ENCODE measurements around the gene HMSD.

HMSD gene

GRCh38 chr18:63971320-63972001 lies 22.4 kb downstream of the HMSD start:
- peak overlapping the region; percentile 94 for H3K4me3 Mint-ChIP-seq
- peak overlapping the region; percentile 97 for H3K27ac Mint-ChIP-seq
- H3K9me3 Mint-ChIP-seq = no peaks in the 10 kb centered on the region
- no peak for DNase-seq (ENCODE audit: low spot score in 2 of 2)
- peaks cover 42% of the 10 kb centered on the region for H3K4me1 Mint-ChIP-seq
- ATAC-seq = no peak
- H3K36me3 Mint-ChIP-seq = peaks cover 24% of the 10 kb centered on the region

DNA sequence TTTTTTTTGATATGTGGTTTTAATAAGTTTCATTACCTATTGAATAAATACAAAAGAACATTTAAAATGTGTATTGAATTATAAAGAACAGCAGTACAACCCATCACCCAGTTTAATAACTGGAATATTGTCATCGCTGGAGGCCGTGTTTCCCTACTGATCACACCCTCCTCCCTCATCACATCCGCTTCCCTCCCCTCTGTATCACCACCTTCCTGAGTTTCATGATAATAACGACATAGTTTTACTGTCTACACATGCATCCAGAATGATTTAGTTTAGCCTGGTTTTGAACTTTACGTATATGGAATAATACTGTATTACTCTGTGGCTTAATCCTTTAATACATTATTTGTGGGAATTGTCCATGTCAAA lies 22.9 kb downstream of the HMSD start:
- H3K4me3 Mint-ChIP-seq = peak overlapping the region; percentile 94
- no peaks in the 10 kb centered on the region for H3K9me3 Mint-ChIP-seq
- no peak for DNase-seq (ENCODE audit: low spot score in 2 of 2)
- peak overlapping the region; percentile 97 for H3K27ac Mint-ChIP-seq
- ATAC-seq = no peak
- peaks cover 24% of the 10 kb centered on the region for H3K36me3 Mint-ChIP-seq
- H3K4me1 Mint-ChIP-seq = peaks cover 42% of the 10 kb centered on the region

GRCh38 chr18:63974991-63975390 lies 25.9 kb downstream of the HMSD start:
- DNase-seq (ENCODE audit: low spot score in 2 of 2) (no peak), ATAC-seq (no peak)
- H3K4me3 Mint-ChIP-seq = no peak overlapping the region
- H3K27ac Mint-ChIP-seq = peak overlapping the region; percentile 32
- H3K4me1 Mint-ChIP-seq = peaks cover 41% of the 10 kb centered on the region
- H3K9me3 Mint-ChIP-seq = no peaks in the 10 kb centered on the region
- H3K36me3 Mint-ChIP-seq = peaks cover 28% of the 10 kb centered on the region

- Mint-ChIP-seq H3K9me3 (no peaks in the 10 kb centered on the region), H3K27ac (peak overlapping the region; percentile 32), H3K4me3 (no peak overlapping the region), H3K4me1 (peaks cover 39% of the 10 kb centered on the region), H3K36me3 (peaks cover 28% of the 10 kb centered on the region)
- DNase-seq (ENCODE audit: low spot score in 2 of 2) = no peak
- ATAC-seq = no peak
These were observed 26.5 kb downstream of the HMSD start for GRCh38 chr18:63975628-63976027.

DNA sequence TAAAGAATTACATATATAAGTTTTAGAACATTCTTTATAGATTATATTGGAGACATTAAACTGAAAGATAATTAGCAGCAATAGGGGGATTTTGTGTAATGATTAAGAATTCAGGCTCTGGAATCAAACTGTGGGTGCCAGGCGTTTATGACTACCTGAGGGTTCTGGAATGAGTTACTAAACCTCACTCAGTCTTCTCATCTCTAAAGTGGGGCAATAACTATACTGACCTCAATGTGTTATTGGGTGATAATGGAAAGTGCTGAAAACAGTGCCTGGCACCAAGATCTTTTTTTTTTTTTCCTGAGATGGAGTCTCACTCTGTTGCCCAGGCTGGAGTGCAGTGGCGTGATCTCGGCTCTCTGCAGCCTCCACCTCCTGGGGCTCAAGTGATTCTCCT lies 27.9 kb downstream of the HMSD start:
- Mint-ChIP-seq H3K27ac (peak overlapping the region; percentile 20), H3K4me3 (no peak overlapping the region), H3K9me3 (no peaks in the 10 kb centered on the region), H3K4me1 (peaks cover 32% of the 10 kb centered on the region), H3K36me3 (peaks cover 29% of the 10 kb centered on the region)
- DNase-seq (ENCODE audit: low spot score in 2 of 2) (no peak), ATAC-seq (peak; percentile 79)

DNA sequence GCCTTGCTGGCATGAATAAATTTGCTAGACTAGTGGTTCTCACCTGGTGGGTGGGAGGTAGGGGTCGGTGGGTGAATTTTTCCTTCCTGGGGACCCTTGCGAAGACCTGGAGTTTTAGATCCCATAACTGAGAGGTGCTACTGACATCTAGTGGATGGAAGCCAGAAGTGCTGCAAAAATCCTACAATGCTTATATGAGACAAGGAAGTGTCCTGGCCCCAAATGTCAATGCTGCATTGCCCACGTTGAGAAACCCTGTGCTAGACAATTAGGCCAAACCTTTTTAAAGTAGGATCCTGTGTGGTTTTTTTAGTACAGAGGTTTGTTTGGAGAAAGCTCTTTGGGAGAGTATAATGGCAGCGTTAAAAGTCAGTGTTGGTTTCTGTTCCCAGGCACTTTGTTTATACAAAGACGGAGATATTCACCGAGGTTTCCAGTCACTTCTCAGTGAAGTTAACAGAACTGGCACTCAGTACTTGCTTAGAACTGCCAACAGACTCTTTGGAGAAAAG lies 30.4 kb downstream of the HMSD start:
- peaks cover 49% of the 10 kb centered on the region for H3K36me3 Mint-ChIP-seq
- no peak for DNase-seq (ENCODE audit: low spot score in 2 of 2)
- ATAC-seq = peak; percentile 56
- peaks cover 31% of the 10 kb centered on the region for H3K4me1 Mint-ChIP-seq
- no peak overlapping the region for H3K4me3 Mint-ChIP-seq
- H3K9me3 Mint-ChIP-seq = no peaks in the 10 kb centered on the region
- peak overlapping the region; percentile 43 for H3K27ac Mint-ChIP-seq

- Mint-ChIP-seq H3K36me3 (peaks cover 55% of the 10 kb centered on the region), H3K4me1 (peaks cover 25% of the 10 kb centered on the region), H3K4me3 (no peak overlapping the region), H3K27ac (no peak overlapping the region), H3K9me3 (no peaks in the 10 kb centered on the region)
- no peak for DNase-seq (ENCODE audit: low spot score in 2 of 2)
- no peak for ATAC-seq
These were observed 30.9 kb downstream of the HMSD start for GRCh38 chr18:63980027-63980426.

DNA sequence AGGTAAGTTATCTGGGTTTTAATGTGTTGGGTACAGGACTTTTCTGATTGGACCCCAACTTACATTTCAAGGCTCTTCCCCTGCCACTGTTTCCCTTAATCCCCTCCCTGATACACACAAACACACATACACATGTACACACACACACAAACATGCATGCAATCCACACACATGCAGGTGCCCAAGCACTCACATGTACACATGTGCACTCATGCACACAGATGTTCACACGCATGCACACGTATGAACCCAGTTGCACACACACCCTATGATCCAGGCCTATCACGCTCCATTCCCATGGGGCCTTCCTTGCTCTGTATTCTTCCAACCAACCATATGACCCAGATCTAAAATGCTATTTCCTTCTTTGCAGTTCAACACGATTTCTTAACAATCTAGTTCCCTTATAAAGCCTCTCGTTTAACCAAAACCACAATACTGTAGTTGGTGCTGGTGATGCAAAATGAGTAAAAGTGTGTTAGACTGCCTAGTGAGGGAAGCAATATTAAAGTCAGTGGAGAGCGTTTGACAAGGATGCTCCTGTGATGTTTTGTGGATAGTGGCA lies 31.9 kb downstream of the HMSD start:
- Mint-ChIP-seq H3K4me1 (peaks cover 22% of the 10 kb centered on the region), H3K27ac (no peak overlapping the region), H3K36me3 (peaks cover 64% of the 10 kb centered on the region), H3K9me3 (no peaks in the 10 kb centered on the region), H3K4me3 (no peak overlapping the region)
- DNase-seq (ENCODE audit: low spot score in 2 of 2) (no peak), ATAC-seq (no peak)

GRCh38 chr18:63981719-63982118 lies 32.6 kb downstream of the HMSD start:
- Mint-ChIP-seq H3K4me1 (peaks cover 22% of the 10 kb centered on the region), H3K36me3 (peaks cover 71% of the 10 kb centered on the region), H3K9me3 (no peaks in the 10 kb centered on the region), H3K4me3 (no peak overlapping the region), H3K27ac (no peak overlapping the region)
- peak; percentile 74 for ATAC-seq
- no peak for DNase-seq (ENCODE audit: low spot score in 2 of 2)

DNA sequence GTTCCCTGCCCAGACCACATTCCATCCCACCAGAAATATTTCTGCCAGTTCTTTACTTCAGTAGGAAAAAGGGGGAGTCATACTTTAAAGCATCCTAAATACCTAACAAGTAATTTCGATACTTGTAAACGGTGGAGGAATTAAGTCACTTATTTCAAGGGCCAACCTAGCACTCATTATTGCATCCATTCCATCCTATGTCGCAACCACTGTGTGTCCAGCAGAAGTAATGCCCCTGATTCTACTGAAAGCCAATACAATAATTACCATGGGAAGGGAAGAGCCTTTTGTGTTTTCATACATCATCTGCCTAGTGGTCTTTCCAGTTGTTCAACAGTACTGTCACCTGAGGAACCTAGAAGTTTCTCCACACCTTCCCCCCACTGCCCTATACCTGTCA lies 33.3 kb downstream of the HMSD start:
- ATAC-seq (no peak), DNase-seq (ENCODE audit: low spot score in 2 of 2) (no peak)
- no peak overlapping the region for H3K4me3 Mint-ChIP-seq
- no peaks in the 10 kb centered on the region for H3K9me3 Mint-ChIP-seq
- peak overlapping the region; percentile 19 for H3K27ac Mint-ChIP-seq
- H3K4me1 Mint-ChIP-seq = peaks cover 22% of the 10 kb centered on the region
- H3K36me3 Mint-ChIP-seq = peaks cover 76% of the 10 kb centered on the region

DNA sequence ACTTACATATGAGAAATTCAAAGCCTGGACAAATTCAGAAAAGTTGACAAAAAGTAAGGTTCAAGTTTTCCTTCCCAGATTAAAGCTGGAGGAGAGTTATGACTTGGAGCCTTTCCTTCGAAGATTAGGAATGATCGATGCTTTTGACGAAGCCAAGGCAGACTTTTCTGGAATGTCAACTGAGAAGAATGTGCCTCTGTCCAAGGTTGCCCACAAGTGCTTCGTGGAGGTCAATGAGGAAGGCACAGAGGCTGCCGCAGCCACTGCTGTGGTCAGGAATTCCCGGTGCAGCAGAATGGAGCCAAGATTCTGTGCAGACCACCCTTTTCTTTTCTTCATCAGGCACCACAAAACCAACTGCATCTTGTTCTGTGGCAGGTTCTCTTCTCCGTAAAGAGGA lies 37.8 kb downstream of the HMSD start:
- H3K36me3 Mint-ChIP-seq = peaks cover 63% of the 10 kb centered on the region
- ATAC-seq (no peak), DNase-seq (ENCODE audit: low spot score in 2 of 2) (no peak)
- H3K9me3 Mint-ChIP-seq = no peaks in the 10 kb centered on the region
- H3K27ac Mint-ChIP-seq = no peak overlapping the region
- H3K4me1 Mint-ChIP-seq = no peaks in the 10 kb centered on the region
- no peak overlapping the region for H3K4me3 Mint-ChIP-seq

DNA sequence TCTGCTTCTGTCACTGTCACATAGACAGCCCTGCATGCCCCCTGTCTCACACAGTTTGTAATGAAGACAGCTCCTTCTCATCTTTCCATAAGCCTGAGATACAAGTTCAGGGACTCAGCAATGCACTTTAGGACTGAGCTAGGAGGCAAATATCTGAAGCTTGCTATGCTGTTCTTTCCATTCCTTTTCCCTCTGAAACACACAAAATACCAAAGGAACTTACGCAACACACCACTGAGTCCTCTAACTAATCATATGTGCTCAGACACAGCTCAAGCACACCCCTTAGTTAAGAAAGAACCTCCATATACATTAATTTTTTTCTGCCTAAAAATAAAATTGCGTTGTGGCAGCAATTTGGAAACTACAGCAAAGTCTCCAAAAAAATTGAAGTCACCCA lies 38.6 kb downstream of the HMSD start:
- H3K27ac Mint-ChIP-seq = no peak overlapping the region

DNA sequence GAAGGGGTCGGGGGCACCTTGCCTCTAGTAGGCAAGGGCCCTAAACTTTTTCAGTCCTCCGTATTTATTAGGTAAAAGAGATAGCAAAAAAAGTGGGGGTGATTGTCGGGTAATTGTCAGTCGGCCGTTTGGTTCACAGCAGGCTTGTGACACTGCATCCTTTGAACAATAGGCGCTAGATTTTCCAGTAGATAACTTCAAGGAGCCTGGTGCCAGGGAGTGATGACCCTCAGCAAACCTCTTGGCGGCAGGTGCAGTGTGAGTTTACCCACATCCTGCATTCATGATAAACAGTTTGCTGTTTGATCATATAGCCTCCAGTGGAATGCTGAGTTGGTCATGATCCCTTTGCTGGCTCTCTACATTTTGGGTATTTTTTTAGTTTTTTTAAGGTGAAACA lies 43.6 kb downstream of the HMSD start:
- Mint-ChIP-seq H3K4me3 (no peak overlapping the region), H3K36me3 (peaks cover 10% of the 10 kb centered on the region), H3K4me1 (no peaks in the 10 kb centered on the region), H3K9me3 (peaks cover 4% of the 10 kb centered on the region), H3K27ac (no peak overlapping the region)
- ATAC-seq (no peak), DNase-seq (ENCODE audit: low spot score in 2 of 2) (no peak)

More for the DNA sequence above, 38.6 kb downstream of the HMSD start:
- no peak for ATAC-seq
- no peak for DNase-seq (ENCODE audit: low spot score in 2 of 2)
- Mint-ChIP-seq H3K4me3 (no peak overlapping the region), H3K4me1 (no peaks in the 10 kb centered on the region), H3K9me3 (no peaks in the 10 kb centered on the region), H3K36me3 (peaks cover 57% of the 10 kb centered on the region)

GRCh38 chr18:63994783-63995399 lies 45.8 kb downstream of the HMSD start:
- Mint-ChIP-seq H3K36me3 (peaks cover 3% of the 10 kb centered on the region), H3K27ac (no peak overlapping the region), H3K4me1 (no peaks in the 10 kb centered on the region), H3K4me3 (no peak overlapping the region), H3K9me3 (peaks cover 4% of the 10 kb centered on the region)
- DNase-seq (ENCODE audit: low spot score in 2 of 2) = peak; percentile 22 to 70
- no peak for ATAC-seq

- no peak overlapping the region for H3K27ac Mint-ChIP-seq
- H3K9me3 Mint-ChIP-seq = peaks cover 4% of the 10 kb centered on the region
- H3K36me3 Mint-ChIP-seq = no peaks in the 10 kb centered on the region
- DNase-seq (ENCODE audit: low spot score in 2 of 2) (no peak), ATAC-seq (no peak)
- H3K4me1 Mint-ChIP-seq = no peaks in the 10 kb centered on the region
- no peak overlapping the region for H3K4me3 Mint-ChIP-seq
These were observed 47.9 kb downstream of the HMSD start for GRCh38 chr18:63997041-63997440.

GRCh38 chr18:63997606-63998005 lies 48.5 kb downstream of the HMSD start:
- ATAC-seq (no peak), DNase-seq (ENCODE audit: low spot score in 2 of 2) (no peak)
- H3K27ac Mint-ChIP-seq = no peak overlapping the region
- no peak overlapping the region for H3K4me3 Mint-ChIP-seq
- H3K4me1 Mint-ChIP-seq = no peaks in the 10 kb centered on the region
- peaks cover 4% of the 10 kb centered on the region for H3K9me3 Mint-ChIP-seq
- no peaks in the 10 kb centered on the region for H3K36me3 Mint-ChIP-seq

All from stimulated activated effector memory CD8-positive, alpha-beta T cell treated with anti-CD3 and anti-CD28 coated beads, Interleukin-12 subunit alpha, Interleukin-12 subunit beta, amount 100 ng/mL, for 72 hours (primary cell).